Fibroblast of skin of back (primary cell): ENCODE results near the gene MAST2.

ENCODE experiments used
- DNase-seq: peaks from one replicate; pipeline ENCODE4 v3.0.0-alpha.2; 2013

The MAST2 gene

GRCh38 chr1:46070164-46070814 lies 266.9 kb downstream of the MAST2 start:
- no peak for DNase-seq

GRCh38 chr1:46072975-46073374 lies 269.6 kb downstream of the MAST2 start:
- DNase-seq, result no peak

- DNase-seq, result no peak
These were observed 272.9 kb downstream of the MAST2 start for GRCh38 chr1:46076343-46076742.

- no peak for DNase-seq
These were observed 274.2 kb downstream of the MAST2 start for GRCh38 chr1:46077644-46078043.

GRCh38 chr1:46080257-46080656 lies 276.8 kb downstream of the MAST2 start:
- no peak for DNase-seq

- no peak for DNase-seq
These were observed 277.8 kb downstream of the MAST2 start for GRCh38 chr1:46081206-46081605.

GRCh38 chr1:46081619-46082018 lies 278.2 kb downstream of the MAST2 start:
- no peak for DNase-seq

GRCh38 chr1:46083579-46083978 lies 280.2 kb downstream of the MAST2 start:
- no peak for DNase-seq

GRCh38 chr1:46084553-46085451 lies 281.4 kb downstream of the MAST2 start:
- peak; percentile 30 for DNase-seq
